Peyer's patch (tissue), 4 donors: ENCODE results near the gene CHRNE. TPM values are rescaled to one million over a fixed set of nuclear protein-coding genes. Genes with fewer than 3 reads are reported as not detected.

Experiments used
- DNase-seq, 3 donors: peaks; one replicate each; pipeline ENCODE4 v3.0.0-alpha.2; 2017 to 2019
- H3K27ac ChIP-seq, 4 donors: fragments of 200-600 bp; sonication (generic); one replicate each; pipeline ENCODE4 v1.5.1; 2016 to 2019
- H3K27me3 ChIP-seq, 2 donors: fragments of 200-600 bp; sonication (generic); one replicate each; pipeline ENCODE4 v1.5.1; 2019
- H3K36me3 ChIP-seq, 3 donors: fragments of 200-600 bp; sonication (generic); one replicate each; pipeline ENCODE4 v1.5.1; 2016 to 2019
- H3K4me1 ChIP-seq, 4 donors: fragments of 200-600 bp; sonication (generic); one replicate each; pipeline ENCODE4 v1.5.1; 2016 to 2019
- H3K4me3 ChIP-seq, 4 donors: fragments of 200-600 bp; sonication (generic); 1 replicate in 3 of 4; 2 replicates in 1 of 4; pipeline ENCODE4 v1.5.1; 2016 to 2019; ENCODE audit warnings: mild to moderate bottlenecking in 1 of 4
- H3K9me3 ChIP-seq, 4 donors: fragments of 200-600 bp; sonication (generic); one replicate each; pipeline ENCODE4 v1.5.1; 2016 to 2019; ENCODE audit warnings: mild to moderate bottlenecking in 1 of 4
- CTCF ChIP-seq, 6 experiments: fragments of 450-650 bp in 4 of 6; fragments of 200-600 bp in 2 of 6; sonication (generic) in 1 of 6; IDR thresholded peaks; one replicate each; pipeline ENCODE4 v1.5.1; 2017 to 2019; ENCODE audit warnings: antibody characterized with exemption in 6 of 6, mild to moderate bottlenecking in 3 of 6, moderate library complexity in 1 of 6
- POLR2A ChIP-seq, 2 donors: fragments of 450-650 bp; IDR thresholded peaks; one replicate each; pipeline ENCODE4 v1.5.1; 2017; ENCODE audit warnings: antibody characterized with exemption in 2 of 2, mild to moderate bottlenecking in 2 of 2, moderate library complexity in 2 of 2
- total RNA-seq, 4 donors: library from RNA; depleted of rRNA; stranded (reverse); fragments of >200 nt; gene quantifications; one replicate each; pipeline ENCODE4 v1.1.0, GENCODE V29; 2016

Gene CHRNE
- total RNA-seq, 4 donors from 2014 or later = not detected

DNA sequence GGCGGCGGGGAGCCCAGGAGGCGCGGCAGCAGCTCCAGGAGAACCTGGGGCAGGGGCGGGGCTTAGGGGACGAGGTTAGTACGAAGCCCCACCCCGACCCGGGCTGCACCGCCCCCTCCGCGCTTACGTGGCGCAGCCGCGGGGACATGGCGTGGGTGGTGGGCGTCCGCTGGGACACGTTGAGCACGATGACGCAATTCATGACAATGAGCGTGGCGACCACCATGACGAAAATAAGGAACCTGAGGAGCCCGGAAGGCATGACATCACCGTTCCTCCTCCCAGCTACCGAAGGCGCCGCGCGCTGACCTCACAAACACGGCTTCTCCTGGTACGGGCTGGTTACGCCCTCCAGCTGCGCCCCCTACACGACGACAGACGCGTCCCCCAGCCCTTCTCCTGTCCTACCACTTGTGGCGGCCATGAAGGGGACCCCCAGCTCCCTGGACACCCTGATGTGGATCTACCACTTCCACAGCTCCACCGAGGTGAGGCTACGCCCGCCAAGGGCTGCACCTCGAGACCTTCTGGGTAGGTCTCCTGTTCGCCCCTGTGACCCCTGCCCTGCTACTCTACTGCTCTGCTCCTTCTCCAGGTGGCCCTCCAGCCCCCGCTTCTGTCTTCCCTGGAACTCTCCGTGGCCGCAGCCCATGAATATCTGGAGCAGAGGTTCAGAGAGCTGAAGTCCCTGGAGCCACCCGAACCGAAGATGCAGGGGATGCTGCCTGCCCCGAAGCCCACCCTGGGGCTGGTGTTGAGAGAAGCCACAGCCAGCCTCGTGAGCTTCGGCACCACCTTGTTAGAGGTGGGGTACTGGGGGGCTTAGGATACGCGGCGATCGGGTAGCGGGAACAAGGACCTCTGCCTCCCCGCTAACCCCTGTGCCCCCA is 3.3 kb downstream of the CHRNE start, which contains the start of gene C17orf107:
Gene C17orf107 (plus strand): TSS at position 196 of the 890 bp plus-strand sequence. CDS start 227 bp downstream, at position 423.
- TF ChIP-seq POLR2A (IDR thresholded peaks at IDR 0.05) (no peak), CTCF (IDR thresholded peaks at IDR 0.05) (no peak)
- peak within 1 kb of the TSS in 2 of 4 donors; percentile 42 to 59 for H3K27ac ChIP-seq
- H3K9me3 ChIP-seq = no peaks in the 10 kb centered on the region
- peaks cover 0 to 33% (median 18%) of the 10 kb centered on the region in 4 donors for H3K4me1 ChIP-seq
- peak; percentile 88 to 95 (median 89) for DNase-seq
- H3K4me3 ChIP-seq = peak within 1 kb of the TSS; percentile 47 to 65 (median 61)
- peaks cover 0 to 29% (median 0%) of the 10 kb centered on the region in 3 donors for H3K36me3 ChIP-seq
- H3K27me3 ChIP-seq = no peaks in the 10 kb centered on the region

GRCh38 chr17:4898927-4899326 is 4.0 kb downstream of the CHRNE start:
- TF ChIP-seq POLR2A (IDR thresholded peaks at IDR 0.05) (no peak), CTCF (IDR thresholded peaks at IDR 0.05) (no peak)
- H3K27me3 ChIP-seq = no peaks in the 10 kb centered on the region
- H3K4me1 ChIP-seq = peaks cover 0 to 33% (median 18%) of the 10 kb centered on the region in 4 donors
- no peak for DNase-seq
- peak overlapping the region; percentile 47 to 65 (median 61) for H3K4me3 ChIP-seq
- no peaks in the 10 kb centered on the region for H3K9me3 ChIP-seq
- peak overlapping the region in 2 of 4 donors; percentile 42 to 59 for H3K27ac ChIP-seq
- H3K36me3 ChIP-seq = peaks cover 0 to 35% (median 0%) of the 10 kb centered on the region in 3 donors

GRCh38 chr17:4898351-4898750 is 4.5 kb downstream of the CHRNE start:
- H3K36me3 ChIP-seq = peaks cover 0 to 41% (median 0%) of the 10 kb centered on the region in 3 donors
- H3K9me3 ChIP-seq = no peaks in the 10 kb centered on the region
- H3K4me1 ChIP-seq = peaks cover 0 to 31% (median 16%) of the 10 kb centered on the region in 4 donors
- H3K27ac ChIP-seq = no peak overlapping the region
- no peak for TF ChIP-seq POLR2A (IDR thresholded peaks at IDR 0.05)
- TF ChIP-seq CTCF (IDR thresholded peaks at IDR 0.05) = no peak
- DNase-seq = no peak
- no peaks in the 10 kb centered on the region for H3K27me3 ChIP-seq
- H3K4me3 ChIP-seq = no peak overlapping the region

- no peak overlapping the region for H3K4me3 ChIP-seq
- DNase-seq = no peak
- no peaks in the 10 kb centered on the region for H3K27me3 ChIP-seq
- peaks cover 0 to 47% (median 0%) of the 10 kb centered on the region in 3 donors for H3K36me3 ChIP-seq
- H3K27ac ChIP-seq = no peak overlapping the region
- TF ChIP-seq CTCF (IDR thresholded peaks at IDR 0.05) (no peak), POLR2A (IDR thresholded peaks at IDR 0.05) (no peak)
- H3K4me1 ChIP-seq = peaks cover 0 to 25% (median 11%) of the 10 kb centered on the region in 4 donors
- no peaks in the 10 kb centered on the region for H3K9me3 ChIP-seq
Observed at GRCh38 chr17:4897785-4898184, 5.1 kb downstream of the CHRNE start.

GRCh38 chr17:4897198-4897687 is 5.7 kb downstream of the CHRNE start:
- no peak for DNase-seq
- no peak overlapping the region for H3K27ac ChIP-seq
- peaks cover 0 to 24% (median 10%) of the 10 kb centered on the region in 4 donors for H3K4me1 ChIP-seq
- H3K4me3 ChIP-seq = no peak overlapping the region
- H3K36me3 ChIP-seq = peaks cover 0 to 52% (median 0%) of the 10 kb centered on the region in 3 donors
- no peaks in the 10 kb centered on the region for H3K9me3 ChIP-seq
- H3K27me3 ChIP-seq = no peaks in the 10 kb centered on the region
- TF ChIP-seq POLR2A (IDR thresholded peaks at IDR 0.05) (no peak), CTCF (IDR thresholded peaks at IDR 0.05) (no peak)
